ENCODE measurements around the gene ZNF385D.
"Not testable (repeated sequence)": the region's sequence is repeated elsewhere in the genome, so short reads cannot be mapped to it uniquely, and the experiment has no call there.

Gene ZNF385D

GRCh38 chr3:21500834-21501233 is 250.2 kb downstream of the ZNF385D start:
- Histone ChIP-seq H3K4me1 (ENCODE audit: insufficient read depth, poor library complexity, severe bottlenecking) (no peaks in the 10 kb centered on the region), H3K27me3 (ENCODE audit: insufficient read depth, poor library complexity, severe bottlenecking) (no peaks in the 10 kb centered on the region), H3K36me3 (ENCODE audit: low read depth) (no peaks in the 10 kb centered on the region), H3K4me3 (ENCODE audit: severe bottlenecking) (no peak overlapping the region), H3K27ac (ENCODE audit: poor library complexity, severe bottlenecking) (no peak overlapping the region), H3K9me3 (ENCODE audit: severe bottlenecking) (no peaks in the 10 kb centered on the region)
- TF ChIP-seq CTCF (IDR thresholded peaks at IDR 0.05; ENCODE audit: poor library complexity, severe bottlenecking) = no peak
- ATAC-seq (ENCODE audit: low read depth) = no peak
- no peak for DNase-seq (ENCODE audit: low spot score)

- not testable (repeated sequence) for ATAC-seq (ENCODE audit: low read depth); H3K4me1 ChIP-seq (ENCODE audit: insufficient read depth, poor library complexity, severe bottlenecking); H3K9me3 ChIP-seq (ENCODE audit: severe bottlenecking); DNase-seq (ENCODE audit: low spot score); H3K27me3 ChIP-seq (ENCODE audit: insufficient read depth, poor library complexity, severe bottlenecking); H3K36me3 ChIP-seq (ENCODE audit: low read depth); H3K27ac ChIP-seq (ENCODE audit: poor library complexity, severe bottlenecking); H3K4me3 ChIP-seq (ENCODE audit: severe bottlenecking)
Observed at GRCh38 chr3:21490671-21491070, 260.3 kb downstream of the ZNF385D start.

GRCh38 chr3:21487520-21487919 is 263.5 kb downstream of the ZNF385D start:
- no peaks in the 10 kb centered on the region for H3K4me1 ChIP-seq (ENCODE audit: insufficient read depth, poor library complexity, severe bottlenecking)
- ATAC-seq (ENCODE audit: low read depth) = no peak
- H3K4me3 ChIP-seq (ENCODE audit: severe bottlenecking) = no peak overlapping the region
- H3K27ac ChIP-seq (ENCODE audit: poor library complexity, severe bottlenecking) = no peak overlapping the region
- no peak for DNase-seq (ENCODE audit: low spot score)
- no peaks in the 10 kb centered on the region for H3K36me3 ChIP-seq (ENCODE audit: low read depth)
- TF ChIP-seq CTCF (IDR thresholded peaks at IDR 0.05; ENCODE audit: poor library complexity, severe bottlenecking) = no peak
- no peaks in the 10 kb centered on the region for H3K9me3 ChIP-seq (ENCODE audit: severe bottlenecking)
- H3K27me3 ChIP-seq (ENCODE audit: insufficient read depth, poor library complexity, severe bottlenecking) = no peaks in the 10 kb centered on the region

- H3K4me1 ChIP-seq (ENCODE audit: insufficient read depth, poor library complexity, severe bottlenecking); H3K27me3 ChIP-seq (ENCODE audit: insufficient read depth, poor library complexity, severe bottlenecking); H3K9me3 ChIP-seq (ENCODE audit: severe bottlenecking); H3K27ac ChIP-seq (ENCODE audit: poor library complexity, severe bottlenecking); H3K4me3 ChIP-seq (ENCODE audit: severe bottlenecking); H3K36me3 ChIP-seq (ENCODE audit: low read depth); DNase-seq (ENCODE audit: low spot score); ATAC-seq (ENCODE audit: low read depth): not testable (repeated sequence)
Observed at GRCh38 chr3:21486024-21486935, 264.7 kb downstream of the ZNF385D start.

GRCh38 chr3:21484828-21485144 is 266.2 kb downstream of the ZNF385D start:
- no peak for TF ChIP-seq CTCF (IDR thresholded peaks at IDR 0.05; ENCODE audit: poor library complexity, severe bottlenecking)
- H3K4me3 ChIP-seq (ENCODE audit: severe bottlenecking) = no peak overlapping the region
- DNase-seq (ENCODE audit: low spot score) (no peak), ATAC-seq (ENCODE audit: low read depth) (no peak)
- H3K27me3 ChIP-seq (ENCODE audit: insufficient read depth, poor library complexity, severe bottlenecking) = no peaks in the 10 kb centered on the region
- H3K4me1 ChIP-seq (ENCODE audit: insufficient read depth, poor library complexity, severe bottlenecking) = no peaks in the 10 kb centered on the region
- H3K9me3 ChIP-seq (ENCODE audit: severe bottlenecking) = no peaks in the 10 kb centered on the region
- H3K36me3 ChIP-seq (ENCODE audit: low read depth) = no peaks in the 10 kb centered on the region
- no peak overlapping the region for H3K27ac ChIP-seq (ENCODE audit: poor library complexity, severe bottlenecking)
